HG02763 (cell line): ENCODE data around the gene MEIS3.
"Not testable (repeated sequence)": the region's sequence is repeated elsewhere in the genome, so short reads cannot be mapped to it uniquely, and the experiment has no call there.

ENCODE experiments used
- ATAC-seq: cut with Tn5 transposase; IDR thresholded peaks from one replicate; pipeline ENCODE4 v1.9.1; 2021; ENCODE audit warnings: mild to moderate bottlenecking, moderate library complexity; ENCODE audit not compliant: unreplicated experiment

The MEIS3 gene

GRCh38 chr19:47417107-47417745 lies 2.1 kb downstream of the MEIS3 start:
- no peak for ATAC-seq

GRCh38 chr19:47416643-47416985 lies 2.7 kb downstream of the MEIS3 start:
- ATAC-seq: no peak

GRCh38 chr19:47415953-47416642 lies 3.2 kb downstream of the MEIS3 start:
- no peak for ATAC-seq

GRCh38 chr19:47414469-47414868 lies 4.9 kb downstream of the MEIS3 start:
- ATAC-seq: no peak

- ATAC-seq: no peak
Measured at GRCh38 chr19:47413941-47414340, 5.4 kb downstream of the MEIS3 start.

GRCh38 chr19:47411696-47412095 lies 7.6 kb downstream of the MEIS3 start:
- not testable (repeated sequence) for ATAC-seq

- no peak for ATAC-seq
Measured at GRCh38 chr19:47411101-47411500, 8.2 kb downstream of the MEIS3 start.

GRCh38 chr19:47408156-47408938 lies 11.0 kb downstream of the MEIS3 start:
- no peak for ATAC-seq

- ATAC-seq: no peak
Measured at GRCh38 chr19:47407417-47407774, 11.9 kb downstream of the MEIS3 start.

GRCh38 chr19:47406711-47407416 lies 12.5 kb downstream of the MEIS3 start:
- no peak for ATAC-seq

- no peak for ATAC-seq
Measured at GRCh38 chr19:47405854-47406417, 13.4 kb downstream of the MEIS3 start.

GRCh38 chr19:47405197-47405550 lies 14.2 kb downstream of the MEIS3 start:
- no peak for ATAC-seq

- ATAC-seq: no peak
Measured at GRCh38 chr19:47404334-47405196, 14.8 kb downstream of the MEIS3 start.

GRCh38 chr19:47402504-47402903 lies 16.8 kb downstream of the MEIS3 start:
- no peak for ATAC-seq

- ATAC-seq: no peak
Measured at GRCh38 chr19:47398707-47399597, 20.4 kb downstream of the MEIS3 start.

- no peak for ATAC-seq
Measured at GRCh38 chr19:47391510-47392223, 27.7 kb downstream of the MEIS3 start.

GRCh38 chr19:47390533-47391488 lies 28.5 kb downstream of the MEIS3 start:
- ATAC-seq: no peak

GRCh38 chr19:47389150-47389556 lies 30.2 kb downstream of the MEIS3 start:
- no peak for ATAC-seq
